Gastroesophageal sphincter (tissue), 3 donors: ENCODE results near the gene SRPK1.

Experiments used
- POLR2A ChIP-seq, 2 donors: fragments of 450-650 bp; IDR thresholded peaks; one replicate each; pipeline ENCODE4 v1.6.1; 2017; ENCODE audit warnings: antibody characterized with exemption in 2 of 2, mild to moderate bottlenecking in 2 of 2, moderate library complexity in 1 of 2
- TF ChIP-seq, protein P1 (sequence below), 4 experiments: fragments of 200-600 bp in 2 of 4; fragments of 450-650 bp in 2 of 4; sonication (generic) in 1 of 4; IDR thresholded peaks; one replicate each; pipeline ENCODE4 v1.5.1; 2017 to 2019; ENCODE audit warnings: antibody characterized with exemption in 4 of 4, mild to moderate bottlenecking in 2 of 4, moderate library complexity in 2 of 4

DNA sequence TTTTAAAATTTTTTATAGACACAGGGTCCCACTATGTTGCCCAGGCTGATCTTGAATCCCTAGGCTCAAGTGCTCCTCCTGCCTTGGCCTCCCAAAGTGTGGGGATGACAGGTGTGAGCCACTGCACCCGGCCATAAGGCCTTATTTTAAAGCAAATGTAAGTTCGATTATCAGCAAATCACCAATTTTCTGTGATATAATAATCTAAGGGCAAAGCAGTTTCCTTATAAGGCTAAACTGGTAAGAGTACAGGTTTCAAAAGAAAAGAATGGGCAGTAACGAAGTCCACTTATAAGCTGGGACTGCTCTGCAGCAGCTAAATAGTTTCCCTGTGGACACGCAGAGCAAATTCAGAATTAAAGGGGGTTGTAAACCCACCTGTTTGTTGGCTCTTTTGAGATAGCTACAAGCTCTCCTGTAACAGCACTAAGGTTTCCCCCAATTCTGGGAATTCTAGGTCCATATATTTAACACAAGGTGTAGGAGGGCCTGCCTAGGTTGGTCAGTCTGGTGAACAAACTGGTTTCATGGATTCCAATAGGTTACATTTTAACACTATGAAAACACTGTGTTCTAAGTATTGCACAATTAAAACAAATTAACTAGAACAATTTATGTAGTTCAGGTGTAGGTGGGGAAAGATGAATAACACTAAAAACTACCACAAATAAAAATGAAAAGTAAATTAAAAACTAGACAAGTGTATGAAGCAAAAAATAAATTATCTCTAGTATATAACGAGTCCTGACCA lies 89.5 kb downstream of the SRPK1 start:
- TF ChIP-seq POLR2A (IDR thresholded peaks at IDR 0.05): no peak
- TF ChIP-seq, protein P1, sequence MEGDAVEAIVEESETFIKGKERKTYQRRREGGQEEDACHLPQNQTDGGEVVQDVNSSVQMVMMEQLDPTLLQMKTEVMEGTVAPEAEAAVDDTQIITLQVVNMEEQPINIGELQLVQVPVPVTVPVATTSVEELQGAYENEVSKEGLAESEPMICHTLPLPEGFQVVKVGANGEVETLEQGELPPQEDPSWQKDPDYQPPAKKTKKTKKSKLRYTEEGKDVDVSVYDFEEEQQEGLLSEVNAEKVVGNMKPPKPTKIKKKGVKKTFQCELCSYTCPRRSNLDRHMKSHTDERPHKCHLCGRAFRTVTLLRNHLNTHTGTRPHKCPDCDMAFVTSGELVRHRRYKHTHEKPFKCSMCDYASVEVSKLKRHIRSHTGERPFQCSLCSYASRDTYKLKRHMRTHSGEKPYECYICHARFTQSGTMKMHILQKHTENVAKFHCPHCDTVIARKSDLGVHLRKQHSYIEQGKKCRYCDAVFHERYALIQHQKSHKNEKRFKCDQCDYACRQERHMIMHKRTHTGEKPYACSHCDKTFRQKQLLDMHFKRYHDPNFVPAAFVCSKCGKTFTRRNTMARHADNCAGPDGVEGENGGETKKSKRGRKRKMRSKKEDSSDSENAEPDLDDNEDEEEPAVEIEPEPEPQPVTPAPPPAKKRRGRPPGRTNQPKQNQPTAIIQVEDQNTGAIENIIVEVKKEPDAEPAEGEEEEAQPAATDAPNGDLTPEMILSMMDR (IDR thresholded peaks at IDR 0.05): no peak
